Stimulated activated CD8-positive, alpha-beta memory T cell treated with anti-CD3 and anti-CD28 coated beads, Interleukin-15, amount 100 ng/mL, for 24 hours (primary cell): ENCODE results near the gene PCDHA13.
"Not testable (repeated sequence)": the region's sequence is repeated elsewhere in the genome, so short reads cannot be mapped to it uniquely, and the experiment has no call there.

Source experiments
- DNase-seq: peaks from one replicate; pipeline ENCODE4 v3.0.0-alpha.2; 2020; ENCODE audit warnings: low read depth

PCDHA13 gene, protein sequence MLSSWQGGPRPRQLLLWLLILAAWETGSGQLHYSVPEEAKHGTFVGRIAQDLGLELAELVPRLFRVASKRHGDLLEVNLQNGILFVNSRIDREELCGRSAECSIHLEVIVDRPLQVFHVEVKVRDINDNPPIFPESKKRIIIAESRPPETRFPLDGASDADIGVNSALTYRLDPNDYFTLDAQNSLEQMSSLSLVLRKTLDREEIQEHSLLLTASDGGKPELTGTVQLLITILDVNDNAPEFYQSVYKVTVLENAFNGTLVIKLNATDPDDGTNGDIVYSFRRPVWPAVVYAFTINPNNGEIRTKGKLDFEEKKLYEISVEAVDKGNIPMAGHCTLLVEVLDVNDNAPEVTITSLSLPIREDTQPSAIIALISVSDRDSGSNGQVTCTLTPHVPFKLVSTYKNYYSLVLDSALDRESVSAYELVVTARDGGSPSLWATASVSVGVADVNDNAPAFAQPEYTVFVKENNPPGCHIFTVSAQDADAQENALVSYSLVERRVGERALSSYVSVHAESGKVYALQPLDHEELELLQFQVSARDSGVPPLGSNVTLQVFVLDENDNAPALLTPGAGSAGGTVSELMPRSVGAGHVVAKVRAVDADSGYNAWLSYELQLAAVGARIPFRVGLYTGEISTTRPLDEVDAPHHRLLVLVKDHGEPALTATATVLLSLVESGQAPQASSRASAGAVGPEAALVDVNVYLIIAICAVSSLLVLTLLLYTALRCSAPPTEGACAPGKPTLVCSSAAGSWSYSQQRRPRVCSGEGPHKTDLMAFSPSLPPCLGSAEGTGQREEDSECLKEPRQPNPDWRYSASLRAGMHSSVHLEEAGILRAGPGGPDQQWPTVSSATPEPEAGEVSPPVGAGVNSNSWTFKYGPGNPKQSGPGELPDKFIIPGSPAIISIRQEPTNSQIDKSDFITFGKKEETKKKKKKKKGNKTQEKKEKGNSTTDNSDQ

DNA sequence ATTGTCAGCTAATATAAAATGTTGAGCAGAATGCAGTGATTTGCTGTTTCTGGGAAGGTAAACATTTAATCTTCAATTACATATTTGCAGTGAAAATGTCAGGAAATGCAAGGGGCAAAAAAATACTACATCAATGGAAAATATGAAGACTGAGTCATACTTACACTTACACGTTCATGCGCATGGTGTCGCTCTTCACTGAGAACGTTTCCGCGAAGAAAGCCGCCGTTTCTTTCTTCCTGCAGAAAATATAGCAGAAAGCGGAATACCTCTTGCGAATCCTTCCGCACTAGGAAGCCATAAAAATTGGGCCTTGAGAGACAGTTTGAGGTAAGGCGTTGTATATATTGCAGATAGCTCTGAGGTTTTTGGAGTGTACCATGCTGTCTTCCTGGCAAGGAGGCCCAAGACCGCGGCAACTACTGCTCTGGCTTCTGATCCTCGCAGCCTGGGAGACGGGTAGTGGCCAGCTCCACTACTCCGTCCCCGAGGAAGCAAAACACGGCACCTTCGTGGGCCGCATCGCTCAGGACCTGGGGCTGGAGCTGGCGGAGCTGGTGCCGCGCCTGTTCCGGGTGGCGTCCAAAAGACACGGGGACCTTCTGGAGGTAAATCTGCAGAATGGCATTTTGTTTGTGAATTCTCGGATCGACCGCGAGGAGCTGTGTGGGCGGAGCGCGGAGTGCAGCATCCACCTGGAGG, at the start of gene PCDHA13:
Gene PCDHA13, plus strand, starts transcription at position 236 of the 702 bp plus-strand sequence. Its CDS starts 145 bp downstream, at position 381.
- no peak for DNase-seq

DNA sequence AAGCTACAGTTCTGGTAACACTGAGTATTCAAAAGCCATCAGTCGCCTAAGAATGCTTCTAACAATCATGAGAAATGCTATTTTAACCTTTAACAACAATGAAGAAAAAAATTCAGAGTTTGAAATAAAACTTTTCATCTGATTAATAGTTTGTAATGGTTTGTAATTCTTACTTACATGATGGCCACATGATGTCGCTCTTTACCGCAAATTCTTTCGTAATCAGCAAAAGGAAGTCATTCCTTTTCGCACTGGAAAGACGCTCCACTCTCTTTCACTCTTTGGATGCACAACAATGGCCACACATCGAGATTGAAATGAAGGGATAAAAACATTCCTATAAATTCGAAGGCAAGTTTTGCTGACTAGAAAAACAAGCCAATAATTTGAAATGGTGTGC, 47.9 kb upstream of the PCDHA13 start, which contains the start of gene PCDHA7:
Gene PCDHA7, plus strand, starts transcription at position 277 of the 400 bp plus-strand sequence. Its CDS starts 115 bp downstream, at position 392.
- DNase-seq, result no peak

DNA sequence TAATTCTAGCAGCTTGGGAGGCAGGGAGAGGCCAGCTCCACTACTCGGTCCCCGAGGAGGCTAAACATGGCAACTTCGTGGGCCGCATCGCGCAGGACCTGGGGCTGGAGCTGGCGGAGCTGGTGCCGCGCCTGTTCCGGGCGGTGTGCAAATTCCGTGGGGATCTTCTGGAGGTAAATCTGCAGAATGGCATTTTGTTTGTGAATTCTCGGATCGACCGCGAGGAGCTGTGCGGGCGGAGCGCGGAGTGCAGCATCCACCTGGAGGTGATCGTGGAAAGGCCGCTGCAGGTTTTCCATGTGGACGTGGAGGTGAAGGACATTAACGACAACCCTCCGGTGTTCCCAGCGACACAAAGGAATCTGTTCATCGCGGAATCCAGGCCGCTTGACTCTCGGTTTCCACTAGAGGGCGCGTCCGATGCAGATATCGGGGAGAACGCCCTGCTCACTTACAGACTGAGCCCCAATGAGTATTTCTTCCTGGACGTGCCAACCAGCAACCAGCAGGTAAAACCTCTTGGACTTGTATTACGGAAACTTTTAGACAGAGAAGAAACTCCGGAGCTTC, 47.4 kb upstream of the PCDHA13 start:
- DNase-seq, result not testable (repeated sequence)

DNA sequence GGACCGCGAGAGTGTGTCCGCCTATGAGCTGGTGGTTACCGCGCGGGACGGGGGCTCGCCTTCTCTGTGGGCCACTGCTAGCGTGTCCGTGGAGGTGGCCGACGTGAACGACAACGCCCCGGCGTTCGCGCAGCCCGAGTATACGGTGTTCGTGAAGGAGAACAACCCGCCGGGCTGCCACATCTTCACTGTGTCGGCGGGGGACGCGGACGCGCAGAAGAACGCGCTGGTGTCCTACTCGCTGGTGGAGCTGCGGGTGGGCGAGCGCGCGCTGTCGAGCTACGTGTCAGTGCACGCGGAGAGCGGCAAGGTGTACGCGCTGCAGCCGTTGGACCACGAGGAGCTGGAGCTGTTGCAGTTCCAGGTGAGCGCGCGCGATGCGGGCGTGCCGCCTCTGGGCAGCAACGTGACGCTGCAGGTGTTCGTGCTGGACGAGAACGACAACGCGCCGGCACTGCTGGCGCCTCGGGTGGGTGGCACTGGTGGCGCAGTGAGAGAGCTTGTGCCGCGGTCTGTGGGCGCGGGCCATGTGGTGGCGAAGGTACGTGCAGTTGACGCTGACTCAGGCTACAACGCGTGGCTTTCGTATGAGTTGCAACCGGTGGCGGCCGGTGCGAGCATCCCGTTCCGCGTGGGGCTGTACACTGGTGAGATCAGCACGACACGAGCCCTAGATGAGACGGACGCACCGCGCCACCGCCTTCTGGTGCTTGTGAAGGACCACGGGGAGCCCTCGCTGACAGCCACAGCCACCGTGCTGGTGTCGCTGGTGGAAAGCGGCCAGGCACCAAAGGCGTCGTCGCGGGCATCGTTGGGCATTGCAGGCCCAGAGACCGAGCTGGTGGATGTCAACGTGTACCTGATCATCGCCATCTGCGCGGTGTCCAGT, 46.1 kb upstream of the PCDHA13 start:
- DNase-seq, result no peak

DNA sequence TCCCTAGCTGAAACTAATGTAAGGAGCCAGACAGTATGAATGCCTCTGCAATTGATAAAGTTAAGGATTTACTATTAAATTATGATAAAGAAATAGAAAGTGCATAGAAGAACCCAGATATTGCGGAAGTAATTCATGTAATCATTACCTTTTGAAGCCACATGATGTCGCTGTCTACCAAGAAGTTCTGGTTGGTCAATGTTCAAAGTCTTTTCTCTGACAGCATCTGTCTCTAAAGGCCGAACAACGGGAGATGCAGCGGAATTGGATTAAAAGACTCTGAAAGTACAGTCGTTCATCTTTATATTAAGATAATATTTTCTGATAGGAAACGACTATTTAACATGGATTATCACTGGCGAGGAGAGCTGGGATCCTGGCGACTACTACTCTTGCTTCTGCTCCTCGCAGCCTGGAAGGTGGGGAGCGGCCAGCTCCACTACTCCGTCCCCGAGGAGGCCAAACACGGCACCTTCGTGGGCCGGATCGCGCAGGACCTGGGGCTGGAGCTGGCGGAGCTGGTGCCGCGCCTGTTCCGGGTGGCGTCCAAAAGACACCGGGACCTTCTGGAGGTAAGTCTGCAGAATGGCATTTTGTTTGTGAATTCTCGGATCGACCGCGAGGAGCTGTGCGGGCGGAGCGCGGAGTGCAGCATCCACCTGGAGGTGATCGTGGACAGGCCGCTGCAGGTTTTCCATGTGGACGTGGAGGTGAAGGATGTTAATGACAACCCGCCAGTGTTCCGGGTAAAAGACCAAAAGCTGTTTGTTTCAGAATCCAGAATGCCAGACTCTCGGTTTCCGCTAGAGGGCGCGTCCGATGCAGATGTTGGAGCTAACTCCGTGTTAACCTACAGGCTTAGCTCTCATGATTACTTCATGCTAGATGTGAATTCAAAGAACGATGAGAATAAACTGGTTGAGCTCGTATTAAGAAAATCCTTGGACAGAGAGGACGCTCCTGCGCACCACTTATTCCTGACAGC, 40.7 kb upstream of the PCDHA13 start, which contains the start of gene PCDHA8:
Gene PCDHA8, plus strand, starts transcription at position 210 of the 985 bp plus-strand sequence. Its CDS starts 135 bp downstream, at position 345.
- DNase-seq, result no peak

DNA sequence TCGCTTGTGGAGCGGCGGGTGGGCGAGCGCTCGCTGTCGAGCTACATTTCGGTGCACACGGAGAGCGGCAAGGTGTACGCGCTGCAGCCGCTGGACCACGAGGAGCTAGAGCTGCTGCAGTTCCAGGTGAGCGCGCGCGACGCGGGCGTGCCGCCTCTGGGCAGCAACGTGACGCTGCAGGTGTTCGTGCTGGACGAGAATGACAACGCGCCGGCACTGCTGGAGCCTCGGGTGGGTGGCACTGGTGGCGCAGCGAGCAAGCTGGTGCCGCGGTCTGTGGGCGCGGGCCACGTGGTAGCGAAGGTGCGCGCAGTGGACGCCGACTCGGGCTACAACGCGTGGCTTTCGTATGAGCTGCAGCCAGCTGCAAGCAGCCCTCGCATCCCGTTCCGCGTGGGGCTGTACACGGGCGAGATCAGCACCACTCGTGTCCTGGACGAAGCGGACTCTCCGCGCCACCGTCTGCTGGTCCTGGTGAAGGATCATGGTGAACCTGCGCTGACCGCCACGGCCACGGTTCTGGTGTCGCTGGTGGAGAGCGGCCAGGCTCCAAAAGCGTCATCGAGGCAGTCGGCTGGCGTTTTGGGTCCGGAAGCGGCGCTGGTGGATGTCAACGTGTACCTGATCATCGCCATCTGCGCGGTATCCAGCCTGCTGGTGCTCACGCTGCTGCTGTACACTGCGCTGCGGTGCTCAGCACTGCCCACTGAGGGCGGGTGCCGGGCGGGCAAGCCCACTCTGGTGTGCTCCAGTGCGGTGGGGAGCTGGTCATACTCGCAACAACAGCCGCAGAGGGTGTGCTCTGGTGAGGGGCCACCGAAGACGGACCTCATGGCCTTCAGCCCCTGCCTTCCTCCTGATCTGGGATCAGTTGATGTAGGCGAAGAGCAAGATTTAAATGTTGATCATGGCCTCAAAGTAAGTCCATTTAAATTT, 38.9 kb upstream of the PCDHA13 start:
- DNase-seq, result no peak

DNA sequence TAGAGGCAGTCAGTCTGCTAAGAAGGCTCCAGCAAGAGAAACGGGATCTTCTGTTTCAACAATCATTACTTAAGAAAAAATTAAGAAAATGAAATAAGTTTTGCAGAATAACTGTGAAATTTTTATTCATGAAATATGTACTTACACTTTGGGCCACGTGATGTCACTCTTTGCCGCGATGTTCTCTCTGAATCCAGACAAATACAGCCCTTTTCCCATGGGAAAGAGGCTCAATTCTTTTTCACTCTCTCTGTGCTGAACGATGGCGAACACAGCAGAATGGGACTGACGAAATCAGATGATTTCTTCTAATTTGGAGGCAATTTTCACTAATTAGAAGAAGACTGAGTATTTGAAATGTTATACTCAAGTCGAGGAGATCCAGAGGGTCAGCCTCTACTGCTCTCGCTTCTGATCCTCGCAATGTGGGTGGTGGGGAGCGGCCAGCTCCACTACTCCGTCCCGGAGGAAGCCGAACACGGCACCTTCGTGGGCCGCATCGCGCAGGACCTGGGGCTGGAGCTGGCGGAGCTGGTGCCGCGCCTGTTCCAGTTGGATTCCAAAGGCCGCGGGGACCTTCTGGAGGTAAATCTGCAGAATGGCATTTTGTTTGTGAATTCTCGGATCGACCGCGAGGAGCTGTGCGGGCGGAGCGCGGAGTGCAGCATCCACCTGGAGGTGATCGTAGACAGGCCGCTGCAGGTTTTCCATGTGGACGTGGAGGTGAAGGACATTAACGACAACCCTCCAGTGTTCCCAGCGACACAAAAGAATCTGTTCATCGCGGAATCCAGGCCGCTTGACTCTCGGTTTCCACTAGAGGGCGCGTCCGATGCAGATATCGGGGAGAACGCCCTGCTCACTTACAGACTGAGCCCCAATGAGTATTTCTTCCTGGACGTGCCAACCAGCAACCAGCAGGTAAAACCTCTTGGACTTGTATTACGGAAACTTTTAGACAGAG, 33.5 kb upstream of the PCDHA13 start, which contains the start of gene PCDHA9:
Gene PCDHA9, plus strand, starts transcription at position 244 of the 964 bp plus-strand sequence. Its CDS starts 114 bp downstream, at position 358.
- not testable (repeated sequence) for DNase-seq

DNA sequence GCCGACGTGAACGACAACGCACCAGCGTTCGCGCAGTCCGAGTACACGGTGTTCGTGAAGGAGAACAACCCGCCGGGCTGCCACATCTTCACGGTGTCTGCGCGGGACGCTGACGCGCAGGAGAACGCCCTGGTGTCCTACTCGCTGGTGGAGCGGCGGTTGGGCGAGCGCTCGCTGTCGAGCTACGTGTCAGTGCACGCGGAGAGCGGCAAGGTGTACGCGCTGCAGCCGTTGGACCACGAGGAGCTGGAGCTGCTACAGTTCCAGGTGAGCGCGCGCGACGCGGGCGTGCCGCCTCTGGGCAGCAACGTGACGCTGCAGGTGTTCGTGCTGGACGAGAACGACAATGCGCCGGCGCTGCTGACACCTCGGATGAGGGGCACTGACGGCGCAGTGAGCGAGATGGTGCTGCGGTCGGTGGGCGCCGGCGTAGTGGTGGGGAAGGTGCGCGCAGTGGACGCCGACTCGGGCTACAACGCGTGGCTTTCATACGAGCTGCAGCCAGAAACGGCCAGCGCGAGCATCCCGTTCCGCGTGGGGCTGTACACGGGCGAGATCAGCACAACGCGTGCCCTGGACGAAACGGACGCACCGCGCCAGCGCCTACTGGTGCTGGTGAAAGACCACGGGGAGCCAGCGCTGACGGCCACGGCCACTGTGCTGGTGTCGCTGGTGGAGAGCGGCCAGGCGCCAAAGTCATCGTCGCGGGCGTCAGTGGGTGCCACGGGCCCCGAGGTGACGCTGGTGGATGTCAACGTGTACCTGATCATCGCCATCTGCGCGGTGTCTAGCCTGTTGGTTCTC, 31.9 kb upstream of the PCDHA13 start:
- not testable (repeated sequence) for DNase-seq

DNA sequence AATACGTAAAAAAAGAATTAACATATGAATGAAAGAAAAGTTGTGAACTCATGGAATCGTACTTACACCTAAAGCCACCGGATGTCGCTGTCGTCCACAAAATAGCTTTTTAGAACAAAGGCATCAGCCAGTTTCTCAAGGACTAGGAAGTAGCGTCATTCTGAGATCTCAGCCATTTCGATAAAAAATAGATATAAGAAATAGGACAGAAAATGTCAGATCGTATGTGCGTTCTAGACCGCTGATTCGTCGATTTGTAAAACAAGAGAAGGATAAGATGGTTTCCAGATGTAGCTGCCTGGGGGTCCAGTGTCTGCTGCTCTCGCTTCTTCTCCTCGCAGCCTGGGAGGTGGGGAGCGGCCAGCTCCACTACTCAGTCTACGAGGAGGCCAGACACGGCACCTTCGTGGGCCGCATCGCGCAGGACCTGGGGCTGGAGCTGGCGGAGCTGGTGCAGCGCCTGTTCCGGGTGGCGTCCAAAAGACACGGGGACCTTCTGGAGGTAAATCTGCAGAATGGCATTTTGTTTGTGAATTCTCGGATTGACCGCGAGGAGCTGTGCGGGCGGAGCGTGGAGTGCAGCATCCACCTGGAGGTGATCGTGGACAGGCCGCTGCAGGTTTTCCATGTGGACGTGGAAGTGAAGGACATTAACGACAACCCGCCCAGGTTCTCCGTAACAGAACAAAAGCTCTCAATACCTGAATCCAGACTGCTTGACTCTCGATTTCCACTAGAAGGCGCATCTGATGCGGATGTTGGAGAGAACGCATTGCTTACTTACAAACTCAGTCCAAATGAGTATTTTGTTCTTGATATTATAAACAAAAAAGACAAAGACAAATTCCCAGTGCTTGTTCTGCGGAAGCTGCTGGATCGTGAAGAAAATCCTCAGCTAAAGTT, 25.9 kb upstream of the PCDHA13 start, which contains the start of gene PCDHA10:
Gene PCDHA10, plus strand, starts transcription at position 126 of the 903 bp plus-strand sequence. Its CDS starts 152 bp downstream, at position 278.
- no peak for DNase-seq

DNA sequence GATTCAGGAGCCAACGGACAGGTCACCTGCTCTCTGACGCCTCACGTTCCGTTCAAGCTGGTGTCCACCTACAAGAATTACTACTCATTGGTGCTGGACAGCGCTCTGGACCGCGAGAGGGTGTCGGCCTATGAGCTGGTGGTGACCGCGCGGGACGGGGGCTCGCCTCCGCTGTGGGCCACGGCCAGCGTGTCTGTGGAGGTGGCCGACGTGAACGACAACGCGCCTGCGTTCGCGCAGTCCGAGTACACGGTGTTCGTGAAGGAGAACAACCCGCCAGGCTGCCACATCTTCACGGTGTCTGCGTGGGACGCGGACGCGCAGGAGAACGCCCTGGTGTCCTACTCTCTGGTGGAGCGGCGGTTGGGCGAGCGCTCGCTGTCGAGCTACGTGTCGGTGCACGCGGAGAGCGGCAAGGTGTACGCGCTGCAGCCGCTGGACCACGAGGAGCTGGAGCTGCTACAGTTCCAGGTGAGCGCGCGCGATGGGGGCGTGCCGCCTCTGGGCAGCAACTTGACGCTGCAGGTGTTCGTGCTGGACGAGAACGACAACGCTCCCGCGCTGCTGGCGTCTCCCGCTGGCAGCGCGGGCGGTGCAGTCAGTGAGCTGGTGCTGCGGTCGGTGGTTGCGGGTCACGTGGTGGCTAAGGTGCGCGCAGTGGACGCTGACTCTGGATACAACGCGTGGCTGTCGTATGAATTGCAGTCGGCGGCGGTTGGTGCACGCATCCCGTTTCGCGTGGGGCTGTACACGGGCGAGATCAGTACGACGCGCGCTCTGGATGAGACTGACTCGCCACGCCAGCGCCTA, 24.5 kb upstream of the PCDHA13 start:
- DNase-seq, result no peak

DNA sequence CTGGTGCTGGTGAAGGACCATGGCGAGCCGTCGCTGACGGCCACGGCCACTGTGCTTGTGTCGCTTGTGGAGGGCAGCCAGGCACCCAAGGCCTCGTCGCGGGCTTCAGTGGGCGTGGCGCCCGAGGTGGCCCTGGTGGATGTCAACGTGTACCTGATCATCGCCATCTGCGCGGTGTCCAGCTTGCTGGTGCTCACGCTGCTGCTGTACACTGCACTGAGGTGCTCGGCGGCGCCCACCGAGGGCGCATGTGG, 24.0 kb upstream of the PCDHA13 start:
- DNase-seq, result no peak

DNA sequence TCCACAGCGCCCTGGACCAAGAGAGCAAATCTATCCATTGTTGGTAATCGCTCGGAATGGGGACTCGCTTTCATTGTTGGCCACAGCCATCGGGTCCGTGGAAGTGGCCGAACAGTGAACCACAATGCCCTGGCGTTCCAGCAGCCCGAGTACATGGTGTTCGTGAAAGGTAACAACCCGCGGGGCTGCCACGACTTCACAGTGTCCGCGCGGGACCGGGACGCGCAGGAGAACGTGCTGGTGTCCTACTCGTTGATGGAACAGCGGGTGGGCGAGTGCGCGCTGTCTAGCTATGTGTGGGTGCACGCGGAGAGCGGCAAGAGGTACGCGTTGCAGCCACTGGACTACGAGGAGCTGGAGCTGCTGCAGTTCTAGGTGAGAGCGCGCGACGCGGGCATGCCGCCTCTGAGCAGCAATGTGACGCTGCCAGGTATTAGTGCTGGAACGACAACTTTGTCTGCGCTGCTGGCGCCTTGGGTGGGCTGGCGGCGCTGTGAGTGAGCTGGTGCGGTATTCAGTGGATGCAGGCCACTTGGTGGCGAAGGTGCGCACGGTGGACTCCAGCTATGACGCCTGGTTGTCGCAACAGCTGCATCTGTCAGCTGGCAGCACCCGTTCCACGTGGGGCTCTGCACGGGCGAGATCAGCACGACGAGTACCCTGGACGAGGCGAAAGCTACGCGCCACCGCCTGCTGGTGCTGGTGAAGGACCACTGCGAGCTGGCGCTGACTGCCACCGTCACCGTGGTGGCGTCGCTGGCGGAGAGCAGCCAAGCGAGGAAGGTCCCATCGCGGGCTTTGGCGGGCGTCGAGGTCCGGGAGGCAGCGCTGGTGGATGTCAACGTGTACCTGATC, 19.3 kb upstream of the PCDHA13 start:
- DNase-seq, result no peak
